ENCODE results near the gene SLC7A5. TPM values are rescaled to one million over a fixed set of nuclear protein-coding genes. Genes with fewer than 3 reads are reported as not detected.

Gene SLC7A5
- total RNA-seq, 1 donor from 2014 or later, result 13.5 TPM

DNA sequence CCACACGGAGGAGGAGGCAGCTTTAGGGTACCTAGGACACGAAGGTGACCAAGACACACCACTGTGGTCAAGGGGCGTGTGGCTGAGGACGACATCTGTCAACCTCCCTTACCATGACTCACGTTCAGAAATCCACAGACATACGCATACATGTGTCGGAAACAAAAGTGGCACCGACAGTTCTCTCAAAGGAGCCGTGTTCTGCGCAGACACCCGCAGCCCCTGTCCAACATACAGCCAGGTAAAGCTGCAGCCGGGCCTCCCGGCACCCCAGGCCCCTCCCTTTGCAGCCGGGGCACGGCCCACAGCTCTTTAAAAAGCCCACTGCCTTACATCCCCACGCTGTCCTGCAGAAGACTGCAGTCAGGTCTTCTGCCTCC, 63.1 kb downstream of the SLC7A5 start:
- Histone ChIP-seq H3K9me3 (no peaks in the 10 kb centered on the region), H3K27ac (peak overlapping the region; percentile 14), H3K4me1 (peaks cover 12% of the 10 kb centered on the region), H3K27me3 (no peaks in the 10 kb centered on the region), H3K36me3 (no peaks in the 10 kb centered on the region), H3K4me3 (peak overlapping the region; percentile 39)
- DNase-seq (no peak), ATAC-seq (peak; percentile 7)
- TF ChIP-seq, protein P1, sequence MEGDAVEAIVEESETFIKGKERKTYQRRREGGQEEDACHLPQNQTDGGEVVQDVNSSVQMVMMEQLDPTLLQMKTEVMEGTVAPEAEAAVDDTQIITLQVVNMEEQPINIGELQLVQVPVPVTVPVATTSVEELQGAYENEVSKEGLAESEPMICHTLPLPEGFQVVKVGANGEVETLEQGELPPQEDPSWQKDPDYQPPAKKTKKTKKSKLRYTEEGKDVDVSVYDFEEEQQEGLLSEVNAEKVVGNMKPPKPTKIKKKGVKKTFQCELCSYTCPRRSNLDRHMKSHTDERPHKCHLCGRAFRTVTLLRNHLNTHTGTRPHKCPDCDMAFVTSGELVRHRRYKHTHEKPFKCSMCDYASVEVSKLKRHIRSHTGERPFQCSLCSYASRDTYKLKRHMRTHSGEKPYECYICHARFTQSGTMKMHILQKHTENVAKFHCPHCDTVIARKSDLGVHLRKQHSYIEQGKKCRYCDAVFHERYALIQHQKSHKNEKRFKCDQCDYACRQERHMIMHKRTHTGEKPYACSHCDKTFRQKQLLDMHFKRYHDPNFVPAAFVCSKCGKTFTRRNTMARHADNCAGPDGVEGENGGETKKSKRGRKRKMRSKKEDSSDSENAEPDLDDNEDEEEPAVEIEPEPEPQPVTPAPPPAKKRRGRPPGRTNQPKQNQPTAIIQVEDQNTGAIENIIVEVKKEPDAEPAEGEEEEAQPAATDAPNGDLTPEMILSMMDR (IDR thresholded peaks at IDR 0.05), result no peak
- intact Hi-C loops (cut with DNase I), result no loop called here

DNA sequence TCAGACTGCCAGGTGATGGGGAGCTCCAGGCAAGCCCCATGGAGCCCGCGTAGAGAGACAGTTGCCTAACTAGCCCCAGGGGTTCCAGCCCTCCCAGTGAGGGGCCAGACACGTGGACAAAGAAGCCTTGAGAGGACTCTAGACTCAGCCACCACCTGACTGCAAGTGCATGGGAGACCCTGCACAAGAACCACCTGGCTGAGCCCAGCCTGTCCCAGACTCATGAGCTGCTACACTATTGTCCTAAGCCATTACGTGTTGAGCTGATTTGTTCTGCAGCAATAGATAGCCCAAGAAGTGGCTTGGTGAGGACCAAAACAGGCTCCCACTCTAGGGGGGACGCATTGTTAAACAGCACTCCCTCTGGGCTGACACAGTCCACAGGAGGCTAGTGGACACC, 65.9 kb downstream of the SLC7A5 start:
- DNase-seq (no peak), ATAC-seq (no peak)
- Histone ChIP-seq H3K27ac (no peak overlapping the region), H3K36me3 (no peaks in the 10 kb centered on the region), H3K4me1 (peaks cover 12% of the 10 kb centered on the region), H3K4me3 (no peak overlapping the region), H3K27me3 (no peaks in the 10 kb centered on the region), H3K9me3 (no peaks in the 10 kb centered on the region)
- TF ChIP-seq, protein P1 (IDR thresholded peaks at IDR 0.05), result no peak
- intact Hi-C loops (cut with DNase I), result no loop called here

DNA sequence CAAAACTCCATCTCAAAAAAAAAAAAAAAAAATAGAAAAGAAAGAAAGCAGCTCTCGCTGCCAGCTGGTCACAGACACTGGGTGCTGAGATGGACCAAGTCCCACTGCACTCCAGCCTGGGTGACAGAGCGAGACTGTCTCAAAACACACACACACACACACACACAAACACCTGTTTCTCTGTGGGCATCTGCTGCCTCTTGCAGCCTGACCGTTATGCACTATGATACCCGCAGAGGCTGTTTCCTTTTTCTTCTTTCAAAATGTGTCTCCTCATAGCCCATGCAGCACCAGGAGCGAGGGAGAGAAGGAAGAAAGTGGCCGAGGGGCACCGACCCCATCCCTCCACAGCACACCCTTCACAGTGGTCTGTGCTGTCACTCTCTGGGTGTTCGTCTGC, 66.6 kb downstream of the SLC7A5 start:
- ATAC-seq, result no peak
- no peak overlapping the region for H3K27ac ChIP-seq

DNA sequence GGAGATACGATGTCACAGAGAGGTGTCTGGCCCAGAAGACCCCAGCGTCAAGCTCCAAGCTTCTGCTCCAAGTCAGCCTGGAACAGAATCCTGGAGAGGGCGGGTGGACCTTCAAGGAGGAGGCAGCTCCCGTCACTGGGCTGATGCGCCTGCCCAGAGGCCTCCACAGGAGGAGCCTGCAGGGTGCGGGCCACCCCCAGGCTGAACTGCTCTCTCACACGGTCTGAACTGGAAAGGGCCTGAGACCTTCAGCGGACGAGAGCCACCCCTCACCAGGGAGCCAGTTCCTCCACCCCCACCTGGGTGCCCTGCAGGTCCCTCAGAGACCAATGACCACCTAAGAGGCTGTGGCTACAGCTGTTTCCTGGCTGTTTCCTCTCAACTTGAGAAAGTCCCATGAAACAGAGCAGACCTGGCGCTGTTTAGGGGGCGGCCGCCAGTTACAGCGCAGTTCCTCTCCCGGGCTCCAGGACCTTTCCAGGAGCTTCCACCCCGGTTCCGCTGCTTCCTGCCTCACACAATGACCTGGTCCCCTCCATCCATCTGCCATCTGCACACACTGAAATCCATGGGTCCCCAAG, 67.5 kb downstream of the SLC7A5 start:
- H3K4me3 ChIP-seq, result no peak overlapping the region
- ATAC-seq (no peak), DNase-seq (no peak)
- peaks cover 5% of the 10 kb centered on the region for H3K4me1 ChIP-seq
- H3K9me3 ChIP-seq, result no peaks in the 10 kb centered on the region
- no peaks in the 10 kb centered on the region for H3K36me3 ChIP-seq
- no peaks in the 10 kb centered on the region for H3K27me3 ChIP-seq
- TF ChIP-seq, protein P1 (IDR thresholded peaks at IDR 0.05), result no peak
- H3K27ac ChIP-seq, result no peak overlapping the region
- intact Hi-C loops (cut with DNase I), result no loop called here

More for the DNA sequence above, 66.6 kb downstream of the SLC7A5 start:
- TF ChIP-seq, protein P1 (IDR thresholded peaks at IDR 0.05), result no peak
- H3K4me1 ChIP-seq, result peaks cover 12% of the 10 kb centered on the region
- no peaks in the 10 kb centered on the region for H3K36me3 ChIP-seq
- no peaks in the 10 kb centered on the region for H3K27me3 ChIP-seq
- no peak overlapping the region for H3K4me3 ChIP-seq
- H3K9me3 ChIP-seq, result no peaks in the 10 kb centered on the region
- intact Hi-C loops (cut with DNase I), result no loop called here
- no peak for DNase-seq

DNA sequence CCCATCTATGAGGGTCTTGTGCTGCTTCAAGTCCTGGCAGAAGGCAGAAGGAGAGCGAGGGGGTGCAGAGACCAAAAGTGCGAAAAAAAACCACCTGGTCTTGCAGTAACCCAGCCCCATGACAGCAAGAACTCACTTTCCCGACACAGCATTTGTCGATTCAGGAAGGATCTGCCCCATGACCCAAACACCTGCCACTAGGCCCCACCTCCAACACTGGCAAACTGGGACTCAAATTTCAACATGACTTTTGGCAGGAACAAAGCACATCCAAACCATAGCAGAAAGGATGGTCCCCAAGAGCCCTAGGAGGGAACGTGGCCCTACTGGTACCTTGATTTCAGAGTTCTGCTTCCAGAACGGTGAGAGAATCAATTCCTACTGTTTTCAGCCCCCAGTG, 68.8 kb downstream of the SLC7A5 start:
- Histone ChIP-seq H3K4me1 (no peaks in the 10 kb centered on the region), H3K9me3 (no peaks in the 10 kb centered on the region), H3K27me3 (no peaks in the 10 kb centered on the region), H3K27ac (no peak overlapping the region), H3K36me3 (no peaks in the 10 kb centered on the region), H3K4me3 (no peak overlapping the region)
- intact Hi-C loops (cut with DNase I), result no loop called here
- TF ChIP-seq, protein P1 (IDR thresholded peaks at IDR 0.05), result no peak
- DNase-seq (no peak), ATAC-seq (no peak)

DNA sequence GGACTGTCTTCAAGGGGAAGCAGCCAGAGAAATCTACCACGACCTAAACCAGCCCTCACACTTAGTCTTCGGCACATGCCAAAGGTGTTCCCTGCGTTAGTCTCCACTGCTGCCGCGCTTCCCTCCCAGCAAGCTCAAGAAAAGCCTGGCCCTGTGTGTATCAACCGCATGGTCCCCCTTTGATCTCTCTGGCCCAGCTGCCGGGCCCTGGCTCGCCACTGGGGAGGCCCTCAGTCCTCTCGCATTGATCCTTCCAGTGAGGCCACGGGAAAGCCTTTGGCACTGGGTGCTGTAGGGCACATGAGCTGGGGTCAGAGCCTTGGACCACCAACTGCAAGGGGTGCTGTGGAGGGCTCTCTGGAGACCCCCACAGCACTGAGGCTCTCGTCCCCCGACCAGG, 74.0 kb downstream of the SLC7A5 start:
- Histone ChIP-seq H3K4me1 (no peaks in the 10 kb centered on the region), H3K27me3 (no peaks in the 10 kb centered on the region), H3K4me3 (no peak overlapping the region), H3K36me3 (no peaks in the 10 kb centered on the region), H3K27ac (no peak overlapping the region), H3K9me3 (no peaks in the 10 kb centered on the region)
- TF ChIP-seq, protein P1 (IDR thresholded peaks at IDR 0.05), result no peak
- ATAC-seq (no peak), DNase-seq (no peak)
- intact Hi-C loops (cut with DNase I), result no loop called here
